Omental fat pad (tissue), 4 donors: ENCODE measurements around the gene TNNI3K. TPM values are rescaled to one million over a fixed set of nuclear protein-coding genes. Genes with fewer than 3 reads are reported as not detected.

ENCODE experiments used
- ATAC-seq: fragments of 150-250 bp; one replicate; pipeline ENCODE4 v1.9.1; 2016; ENCODE audit warnings: mild to moderate bottlenecking, moderate library complexity; ENCODE audit not compliant: low FRiP score
- DNase-seq: peaks from one replicate; pipeline ENCODE4 v3.0.0-alpha.2; 2019; ENCODE audit warnings: low spot score
- CTCF ChIP-seq, 3 donors: fragments of 450-650 bp; IDR thresholded peaks; one replicate each; pipeline ENCODE4 v1.5.1; 2016 to 2017; ENCODE audit warnings: antibody characterized with exemption in 3 of 3, mild to moderate bottlenecking in 3 of 3, moderate library complexity in 2 of 3
- total RNA-seq, 4 donors: library from RNA; depleted of rRNA; stranded (reverse); fragments of >200 nt; gene quantifications; one replicate each; pipeline ENCODE4 v1.1.0, GENCODE V29; 2016

Gene TNNI3K
- total RNA-seq, 4 donors from 2014 or later = 1.4 to 3.6 TPM; not detected in 2

- DNase-seq = no peak
- ATAC-seq = no peak
Measured at GRCh38 chr1:74570797-74571492, 335.8 kb downstream of the TNNI3K start.

GRCh38 chr1:74571493-74571800 is 336.3 kb downstream of the TNNI3K start:
- DNase-seq (no peak), ATAC-seq (no peak)
- TF ChIP-seq CTCF (IDR thresholded peaks at IDR 0.05) = no peak

More at GRCh38 chr1:74570797-74571492, 335.8 kb downstream of the TNNI3K start:
- TF ChIP-seq CTCF (IDR thresholded peaks at IDR 0.05) = no peak

GRCh38 chr1:74571891-74572290 is 336.7 kb downstream of the TNNI3K start:
- no peak for TF ChIP-seq CTCF (IDR thresholded peaks at IDR 0.05)
- no peak for ATAC-seq
- no peak for DNase-seq

GRCh38 chr1:74578101-74578500 is 342.9 kb downstream of the TNNI3K start:
- DNase-seq = no peak
- TF ChIP-seq CTCF (IDR thresholded peaks at IDR 0.05) = no peak
- ATAC-seq = no peak

GRCh38 chr1:74579425-74579824 is 344.2 kb downstream of the TNNI3K start:
- no peak for TF ChIP-seq CTCF (IDR thresholded peaks at IDR 0.05)
- DNase-seq (no peak), ATAC-seq (no peak)

- DNase-seq (no peak), ATAC-seq (no peak)
- TF ChIP-seq CTCF (IDR thresholded peaks at IDR 0.05) = no peak
Measured at GRCh38 chr1:74583397-74583796, 348.2 kb downstream of the TNNI3K start.

GRCh38 chr1:74584185-74584584 is 349.0 kb downstream of the TNNI3K start:
- TF ChIP-seq CTCF (IDR thresholded peaks at IDR 0.05) = no peak
- no peak for DNase-seq
- no peak for ATAC-seq
